Inflammatory macrophage treated with lipopolysaccharide for 4 hours (primary cell): ENCODE measurements around the gene FETUB.
A peak's percentile ranks its signal among the peaks of the same experiment; 100 is the strongest.
"Not testable (repeated sequence)": the region's sequence is repeated elsewhere in the genome, so short reads cannot be mapped to it uniquely, and the experiment has no call there.

ENCODE experiments used
- DNase-seq: peaks from one replicate; pipeline ENCODE4 v3.0.0-alpha.2; 2020

Gene FETUB

DNA sequence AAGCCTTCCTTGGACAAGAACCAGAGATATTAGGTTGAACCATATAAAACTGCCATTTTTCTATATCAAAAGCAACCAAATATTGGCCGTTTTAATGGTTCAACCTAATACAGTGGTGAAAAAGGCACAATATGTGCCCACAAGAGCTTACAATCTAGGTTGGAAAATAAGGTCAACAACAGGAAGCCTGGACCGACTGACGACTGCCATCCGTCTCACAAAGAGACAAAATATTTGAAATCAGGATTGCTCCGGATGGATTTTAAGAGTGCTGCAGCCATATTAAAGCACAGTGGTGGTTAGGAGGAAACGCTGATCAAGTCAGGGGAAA is 26.0 kb upstream of the FETUB start:
- DNase-seq = no peak

DNA sequence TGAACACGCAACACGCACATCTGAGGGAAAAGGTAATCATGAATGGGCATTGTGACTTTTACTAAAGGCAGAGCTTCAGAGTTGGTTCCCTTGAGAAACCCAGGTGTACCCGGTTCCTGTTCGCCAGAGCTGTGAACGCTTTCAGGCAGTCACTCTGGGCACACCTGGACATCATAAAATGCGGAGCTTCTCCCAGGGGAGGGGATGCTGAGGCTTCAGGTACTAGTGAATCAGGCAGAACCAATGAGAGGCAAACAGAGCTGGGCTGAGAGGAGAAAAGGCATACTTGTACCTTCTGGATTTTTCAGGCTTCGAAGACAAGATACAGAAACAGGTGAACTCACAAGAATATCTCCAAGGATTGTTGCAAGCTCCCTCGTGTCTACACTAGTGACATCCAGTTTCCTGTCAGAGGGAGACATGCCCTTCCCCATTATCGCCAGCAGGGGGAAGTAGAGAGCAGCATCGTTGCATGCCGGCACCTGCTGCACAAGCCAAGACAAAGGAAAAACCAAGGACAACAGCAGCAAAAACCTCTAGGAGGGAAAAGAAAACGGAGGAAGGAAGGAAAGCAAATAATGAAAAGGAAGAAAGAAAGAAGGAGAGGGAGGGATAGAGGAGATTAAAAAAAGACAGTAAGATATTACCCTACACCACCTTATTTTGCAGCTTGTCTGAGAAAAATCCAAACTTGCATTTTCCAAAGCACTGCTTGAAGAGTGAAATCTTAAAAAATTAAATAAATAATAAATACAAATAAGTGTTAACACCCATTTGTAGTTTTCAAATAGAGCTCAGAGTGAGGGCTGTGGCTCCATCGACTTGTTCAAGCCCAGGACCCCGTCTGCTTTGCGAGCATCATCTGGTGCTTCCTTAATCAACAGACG is 25.4 kb upstream of the FETUB start:
- DNase-seq = peak; percentile 62

DNA sequence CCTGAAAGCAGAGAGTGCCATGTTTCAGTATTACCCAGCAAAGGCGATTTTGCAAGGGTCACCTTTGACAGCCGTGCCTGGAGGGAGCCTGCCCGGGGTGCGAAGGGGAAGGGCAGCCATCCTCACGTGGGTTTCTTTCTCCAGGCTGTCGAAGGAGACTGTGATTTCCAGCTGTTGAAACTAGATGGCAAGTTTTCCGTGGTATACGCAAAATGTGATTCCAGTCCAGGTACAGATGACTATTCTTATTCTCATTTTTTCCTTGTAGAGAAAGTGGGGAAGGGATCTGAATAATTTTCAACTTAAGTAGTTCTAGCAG is 23.9 kb upstream of the FETUB start:
- DNase-seq = no peak

DNA sequence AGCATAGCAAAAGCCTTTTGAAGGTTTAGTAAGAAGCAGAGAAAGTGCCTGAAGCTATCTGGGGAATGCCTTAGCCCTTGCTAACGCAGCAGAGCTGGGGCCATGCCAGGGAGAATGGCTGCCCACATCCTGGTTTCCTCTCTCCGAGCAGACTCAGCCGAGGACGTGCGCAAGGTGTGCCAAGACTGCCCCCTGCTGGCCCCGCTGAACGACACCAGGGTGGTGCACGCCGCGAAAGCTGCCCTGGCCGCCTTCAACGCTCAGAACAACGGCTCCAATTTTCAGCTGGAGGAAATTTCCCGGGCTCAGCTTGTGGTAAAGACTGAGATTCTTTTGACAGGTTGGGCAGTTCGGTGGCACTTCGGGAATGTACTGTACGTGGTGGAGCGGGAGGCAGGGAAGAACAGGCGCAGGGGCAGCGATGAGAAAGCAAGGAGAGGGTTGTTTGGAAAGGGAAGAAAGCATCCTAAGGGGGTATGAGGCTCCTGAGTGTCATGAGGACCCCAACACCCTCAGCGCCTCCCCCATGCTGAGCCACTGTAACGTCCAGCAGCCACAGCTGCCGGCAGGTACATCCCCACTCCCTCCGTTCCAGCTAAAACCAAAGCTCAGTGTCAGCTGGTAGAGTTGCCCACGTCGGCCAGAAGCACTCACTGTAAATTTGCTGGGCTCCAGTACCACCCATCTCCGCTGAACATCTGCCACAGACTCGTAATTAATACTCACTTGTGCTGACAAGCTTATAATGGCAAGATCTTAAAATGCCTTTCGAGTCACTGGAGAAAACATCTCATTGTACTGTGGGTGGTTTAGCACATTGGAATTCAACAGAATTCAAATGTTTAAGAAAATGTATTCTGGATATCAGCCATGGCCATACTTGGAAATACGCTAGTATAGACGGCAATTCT is 22.9 kb upstream of the FETUB start:
- DNase-seq = peak; percentile 75

DNA sequence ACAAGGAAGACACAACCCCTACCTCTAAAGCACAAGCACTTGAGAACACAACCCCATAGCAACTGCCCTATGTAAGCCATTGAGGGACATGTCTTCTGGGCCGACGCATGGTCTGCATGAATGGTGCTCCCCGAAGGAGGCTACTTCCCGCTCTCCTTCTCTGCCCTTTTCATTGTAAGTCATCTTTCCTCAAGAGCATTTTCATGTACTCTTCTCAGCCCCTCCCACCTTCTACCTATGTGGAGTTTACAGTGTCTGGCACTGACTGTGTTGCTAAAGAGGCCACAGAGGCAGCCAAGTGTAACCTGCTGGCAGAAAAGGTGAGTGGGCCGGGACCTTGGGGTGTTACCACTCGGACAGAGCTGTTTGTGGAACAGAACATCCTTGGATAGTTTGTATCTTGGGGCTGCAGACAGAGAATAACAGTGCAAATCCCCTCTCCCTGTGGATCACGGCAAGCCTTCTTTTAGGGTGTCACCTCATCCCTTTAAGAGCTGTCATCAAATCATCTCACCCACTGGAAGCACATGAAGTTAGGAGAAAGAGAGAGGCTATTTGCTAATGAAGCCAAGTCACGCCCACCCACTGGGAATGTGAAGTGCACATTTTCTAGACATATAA is 21.8 kb upstream of the FETUB start:
- no peak for DNase-seq

DNA sequence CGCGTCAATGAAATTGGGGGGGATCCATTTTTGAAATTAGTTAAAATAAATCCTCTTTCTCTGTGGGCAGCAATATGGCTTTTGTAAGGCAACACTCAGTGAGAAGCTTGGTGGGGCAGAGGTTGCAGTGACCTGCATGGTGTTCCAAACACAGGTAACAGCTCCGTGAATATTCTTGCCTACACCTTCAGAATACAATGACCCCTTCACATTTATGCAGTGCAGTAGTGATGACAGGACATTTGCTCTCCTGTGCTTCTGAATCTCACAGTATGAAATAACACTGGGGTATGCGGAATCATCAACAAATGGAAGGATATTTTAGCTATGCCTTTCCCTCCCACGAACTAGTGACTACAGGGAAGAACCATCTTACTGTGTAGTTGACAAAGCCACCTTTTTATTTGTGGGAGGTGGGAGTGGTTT is 20.4 kb upstream of the FETUB start:
- DNase-seq = no peak

DNA sequence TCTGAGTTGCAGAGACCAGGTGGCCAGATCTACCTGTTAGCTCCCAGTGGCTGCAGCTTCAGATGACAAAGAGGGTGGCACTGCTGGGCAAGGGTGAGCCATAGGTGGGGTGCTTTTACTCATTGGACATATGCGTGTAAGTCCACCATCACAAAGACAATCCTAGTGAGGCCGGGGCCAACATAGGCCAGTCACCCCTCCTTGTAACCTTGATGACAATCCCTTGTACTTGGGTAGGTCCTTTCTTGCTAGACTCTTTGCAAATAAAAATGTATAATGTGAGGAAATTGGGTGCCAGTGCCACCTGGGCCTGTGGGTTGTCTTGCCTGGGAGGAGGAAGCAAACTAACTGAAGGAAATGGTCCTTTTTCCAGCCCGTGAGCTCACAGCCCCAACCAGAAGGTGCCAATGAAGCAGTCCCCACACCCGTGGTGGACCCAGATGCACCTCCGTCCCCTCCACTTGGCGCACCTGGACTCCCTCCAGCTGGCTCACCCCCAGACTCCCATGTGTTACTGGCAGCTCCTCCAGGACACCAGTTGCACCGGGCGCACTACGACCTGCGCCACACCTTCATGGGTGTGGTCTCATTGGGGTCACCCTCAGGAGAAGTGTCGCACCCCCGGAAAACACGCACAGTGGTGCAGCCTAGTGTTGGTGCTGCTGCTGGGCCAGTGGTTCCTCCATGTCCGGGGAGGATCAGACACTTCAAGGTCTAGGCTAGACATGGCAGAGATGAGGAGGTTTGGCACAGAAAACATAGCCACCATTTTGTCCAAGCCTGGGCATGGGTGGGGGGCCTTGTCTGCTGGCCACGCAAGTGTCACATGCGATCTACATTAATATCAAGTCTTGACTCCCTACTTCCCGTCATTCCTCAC is 19.7 kb upstream of the FETUB start:
- DNase-seq = no peak

DNA sequence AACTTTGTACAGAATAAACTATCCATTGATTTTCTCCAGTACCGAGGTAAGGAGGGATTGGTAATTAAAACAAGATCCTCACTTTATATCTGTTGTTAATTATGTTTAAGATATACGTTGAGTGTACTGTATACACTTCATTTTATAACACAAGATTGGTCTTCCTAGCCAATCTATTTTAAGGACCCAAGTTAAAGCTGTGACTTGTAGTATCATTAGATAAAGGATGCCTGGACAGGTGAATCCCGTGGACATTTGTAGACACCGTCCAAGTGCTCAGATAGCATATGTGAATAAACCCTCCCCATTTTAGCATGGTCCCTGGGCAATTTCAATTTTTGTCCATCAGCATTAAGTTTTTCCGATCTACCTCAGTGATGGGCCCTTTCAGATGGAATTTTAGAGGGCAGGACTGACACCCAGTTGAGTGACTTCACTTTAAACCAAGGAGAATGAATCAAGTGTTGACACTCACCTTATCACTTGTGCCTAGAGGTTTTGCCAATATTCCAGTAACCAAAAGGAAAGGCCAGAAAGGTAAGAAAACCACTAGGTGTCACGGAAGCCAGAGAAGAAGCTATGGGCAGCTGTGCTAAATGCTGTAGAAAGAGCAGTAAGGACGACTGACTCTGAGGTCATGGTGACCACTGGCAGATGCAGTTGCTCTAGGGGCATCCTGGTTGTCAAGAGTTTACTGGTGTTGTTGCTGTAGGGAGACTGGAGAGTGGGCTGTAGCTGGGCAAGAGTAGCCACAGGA is 18.1 kb upstream of the FETUB start:
- no peak for DNase-seq

DNA sequence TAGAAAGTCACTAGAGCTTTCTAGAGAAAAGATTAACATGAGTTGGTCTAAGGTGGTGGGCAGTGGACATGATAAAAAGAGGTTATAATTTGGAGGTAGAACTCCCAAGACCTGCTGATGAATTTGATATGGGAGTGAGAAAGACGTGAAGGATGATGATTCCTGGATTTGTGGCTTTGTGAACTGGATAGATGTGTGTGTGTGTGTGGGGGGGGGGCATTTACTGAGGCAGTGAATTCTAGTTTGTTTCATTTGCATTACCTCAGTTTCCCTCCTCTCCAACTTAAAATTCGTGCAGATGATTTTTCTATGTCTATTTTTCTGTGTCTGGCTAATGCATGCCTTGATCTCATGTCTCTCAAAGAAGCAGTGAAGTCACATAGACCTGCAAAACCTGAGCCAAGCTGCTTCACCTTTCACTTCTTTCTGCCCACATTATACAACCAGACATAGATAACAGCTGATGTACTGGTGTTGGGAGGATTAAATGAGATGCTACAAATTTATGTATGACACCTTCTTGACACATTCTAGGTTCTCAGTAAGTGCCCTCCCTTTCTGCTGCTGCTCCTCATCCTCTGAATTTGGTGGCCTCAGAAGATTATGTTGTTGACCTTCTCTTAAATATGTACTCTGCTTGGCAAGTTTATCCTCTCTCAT is 17.4 kb upstream of the FETUB start:
- no peak for DNase-seq

DNA sequence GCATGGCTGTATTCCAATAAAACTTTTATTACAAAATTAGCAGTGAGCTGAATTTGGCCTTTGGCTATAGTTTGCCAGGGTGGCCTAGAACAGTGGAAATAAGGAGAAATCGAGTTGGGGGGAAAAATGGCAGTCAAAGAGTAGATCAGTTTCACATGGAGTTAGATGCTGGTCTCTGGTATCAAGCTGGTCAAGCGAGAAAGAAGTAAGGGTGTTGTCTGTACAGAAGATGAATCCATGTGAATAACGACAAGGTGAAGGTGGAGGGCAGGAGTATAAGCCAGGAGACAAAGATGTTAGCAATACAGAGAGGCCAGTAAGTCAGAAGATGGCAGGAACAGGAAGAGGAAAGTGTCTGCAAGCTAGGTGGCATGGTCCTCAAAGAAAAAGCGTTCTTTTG is 15.6 kb upstream of the FETUB start:
- DNase-seq = no peak

DNA sequence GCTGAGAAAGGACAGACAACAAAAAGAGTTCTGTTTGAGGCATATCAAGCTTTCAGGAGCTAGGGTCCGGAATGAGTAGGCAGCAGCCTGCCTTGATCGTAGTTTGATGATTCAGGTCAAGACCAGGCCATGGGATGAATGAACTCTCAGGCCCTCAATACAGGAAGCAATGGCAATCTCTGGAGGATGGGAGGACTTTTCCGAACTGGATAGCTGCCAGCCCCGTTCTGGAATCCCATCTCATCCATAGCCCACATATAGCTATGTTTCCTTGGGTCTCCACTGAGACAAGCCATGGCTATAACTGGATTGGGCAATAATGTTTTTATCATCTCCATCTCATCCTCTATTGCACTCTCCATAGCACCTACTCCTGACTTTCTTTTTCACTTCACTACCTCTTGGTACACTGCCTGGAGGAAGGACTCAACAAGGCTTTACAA is 14.6 kb upstream of the FETUB start:
- no peak for DNase-seq

DNA sequence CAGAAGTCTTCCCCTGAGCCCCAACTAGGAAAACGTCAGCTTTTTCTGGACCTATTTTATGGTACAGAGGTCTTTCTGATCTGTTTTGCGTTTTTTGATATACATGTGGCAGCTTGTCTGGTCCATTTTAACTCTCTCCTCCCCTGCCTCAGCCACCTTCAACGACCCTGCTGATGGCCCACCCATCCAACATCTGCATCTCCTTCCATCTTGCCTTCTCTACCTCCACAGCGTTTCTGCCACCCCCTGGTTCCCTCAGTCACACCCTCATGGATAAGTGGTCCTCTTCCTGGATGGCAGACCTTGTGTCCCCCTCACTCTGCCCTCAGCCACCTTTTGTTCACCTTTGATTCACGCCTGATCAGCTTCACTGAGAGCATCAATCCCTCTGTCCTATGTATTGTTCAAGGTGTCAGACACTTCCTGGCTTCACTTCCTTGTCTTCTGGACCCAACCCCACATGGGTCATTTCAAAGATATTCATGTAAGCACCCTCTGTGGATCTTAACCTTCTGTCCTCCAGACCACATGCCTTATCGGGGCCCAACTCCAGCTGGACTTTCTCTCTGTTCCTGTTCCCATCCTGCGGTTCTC is 13.8 kb upstream of the FETUB start:
- no peak for DNase-seq

DNA sequence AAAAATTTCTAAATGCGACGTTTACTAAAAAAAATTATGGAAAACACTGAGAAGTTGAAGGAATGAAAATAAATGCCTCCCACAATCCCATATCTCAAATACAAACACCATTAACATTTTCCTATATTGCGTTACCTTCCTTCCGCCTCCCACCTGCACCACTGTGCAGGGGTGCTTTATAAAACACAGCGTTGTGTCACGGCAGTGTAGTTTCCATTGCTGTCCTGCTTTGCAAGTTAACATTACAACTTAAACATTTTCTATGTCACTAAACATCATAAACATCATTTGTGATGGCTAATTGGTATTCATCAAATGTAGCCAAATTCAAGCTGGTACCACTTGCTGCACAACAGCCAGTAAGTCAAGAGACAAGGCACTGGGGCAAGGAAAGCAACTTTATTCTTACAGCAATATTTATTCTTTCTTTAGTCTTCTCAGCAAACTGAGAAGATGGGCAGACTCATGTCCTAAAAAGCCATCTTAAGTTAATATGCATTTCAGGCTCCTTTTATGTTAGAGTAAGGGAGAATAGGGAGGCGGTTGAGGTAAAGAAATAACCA is 12.3 kb upstream of the FETUB start:
- no peak for DNase-seq

DNA sequence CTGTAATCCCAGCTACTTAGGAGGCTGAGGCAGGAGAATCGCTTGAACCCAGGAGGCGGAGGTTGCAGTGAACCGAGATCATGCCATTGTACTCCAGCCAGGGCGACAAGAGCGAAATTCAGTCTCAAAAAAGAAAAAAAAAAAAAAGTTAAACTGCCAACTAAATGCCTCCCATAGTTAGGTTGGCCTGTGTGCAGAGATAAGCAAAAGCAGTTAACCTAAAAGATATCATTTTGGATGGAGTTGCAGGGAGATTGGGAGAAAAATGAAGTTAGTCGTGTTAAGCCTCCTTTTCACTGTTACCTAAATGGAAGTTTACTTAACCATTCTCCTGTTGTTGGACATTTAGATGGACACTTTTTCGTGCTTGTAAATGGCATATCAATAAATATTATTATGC is 11.4 kb upstream of the FETUB start:
- DNase-seq = no peak

DNA sequence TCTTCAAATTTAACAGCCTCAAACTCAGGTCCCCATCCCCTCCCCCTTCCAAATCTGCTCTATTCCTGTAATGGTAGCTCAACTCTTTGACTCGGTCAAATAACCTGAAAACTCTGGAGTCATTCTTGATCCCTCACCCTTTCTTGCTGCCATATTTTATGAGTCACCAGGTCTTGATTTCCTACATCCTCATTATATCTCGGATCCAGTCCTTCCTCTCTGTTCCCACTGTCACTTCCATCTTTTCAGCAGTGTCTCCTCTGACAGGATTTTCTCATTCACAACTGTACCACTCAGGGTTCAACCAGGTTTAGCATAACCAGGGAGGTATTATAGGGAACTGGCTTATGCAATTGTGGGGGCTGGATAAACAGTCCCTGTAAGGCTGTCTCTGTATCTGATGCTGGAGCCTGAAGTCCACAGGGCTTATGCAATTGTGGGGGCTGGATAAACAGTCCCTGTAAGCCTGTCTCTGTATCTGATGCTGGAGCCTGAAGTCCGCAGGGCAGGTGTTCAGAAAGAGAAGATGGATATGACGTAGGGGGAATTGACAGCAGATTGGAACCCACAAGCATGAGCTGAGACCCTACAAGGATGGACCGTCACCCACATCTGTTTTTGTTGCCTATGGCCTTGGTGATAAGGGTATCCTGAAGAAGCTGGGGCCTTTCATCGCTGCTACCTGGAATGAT is 9.1 kb upstream of the FETUB start:
- DNase-seq = no peak

DNA sequence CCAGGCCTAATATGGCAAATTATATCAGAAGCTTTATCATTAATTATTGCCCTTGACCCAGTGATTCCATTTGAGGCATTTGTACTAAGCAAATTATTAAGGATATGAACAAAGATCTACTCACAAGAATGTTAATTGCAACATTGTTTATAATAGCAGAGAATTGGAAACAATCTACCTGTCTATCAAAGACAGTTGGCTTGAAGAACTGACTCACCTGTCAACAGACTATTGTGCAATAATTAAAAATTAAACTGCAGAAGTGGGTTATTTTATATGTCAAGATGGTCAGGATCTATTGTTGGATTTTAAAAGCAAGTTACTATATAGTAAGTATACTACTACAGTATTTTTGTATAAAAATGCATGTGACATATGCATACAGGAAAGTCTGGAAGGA is 6.7 kb upstream of the FETUB start:
- DNase-seq = no peak

DNA sequence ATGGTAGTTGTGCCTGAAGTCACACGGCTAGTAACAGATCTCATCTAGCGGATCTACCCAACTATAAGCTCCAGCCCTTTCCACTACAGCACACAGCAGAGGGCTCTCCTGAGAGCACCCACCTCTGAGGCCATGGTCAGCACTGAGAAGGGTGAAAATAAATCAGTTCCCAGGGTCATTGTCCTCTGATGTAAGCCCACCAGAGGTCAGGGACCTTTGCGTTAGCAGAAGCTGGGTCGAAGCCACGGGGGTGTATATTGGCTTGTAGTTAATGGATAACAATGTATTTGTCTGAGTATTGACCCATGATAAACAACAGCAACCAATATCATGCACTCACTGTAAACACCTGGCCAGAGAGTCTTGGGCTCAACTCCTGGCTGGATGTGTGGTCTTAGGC is 6.0 kb upstream of the FETUB start:
- DNase-seq = not testable (repeated sequence)

DNA sequence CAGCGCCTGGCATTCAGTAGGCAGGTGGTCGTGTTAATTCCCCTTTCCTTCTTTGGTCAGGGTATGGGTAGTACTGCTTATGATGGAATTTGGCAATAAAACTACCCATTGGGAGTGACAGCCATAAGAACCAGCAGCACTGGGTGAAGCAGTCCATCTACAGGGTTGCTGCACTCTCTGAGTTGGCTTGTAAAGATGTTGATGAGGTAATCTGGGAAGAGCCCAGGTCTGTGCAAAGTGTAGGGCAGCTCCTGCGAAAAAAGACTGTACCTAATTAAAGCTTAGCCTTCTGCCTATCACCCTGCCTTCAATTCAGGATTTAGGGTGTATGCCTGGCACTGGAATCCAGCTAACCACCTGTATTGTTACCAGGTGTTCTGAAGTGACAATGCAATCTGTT is 4.7 kb upstream of the FETUB start:
- DNase-seq = no peak

DNA sequence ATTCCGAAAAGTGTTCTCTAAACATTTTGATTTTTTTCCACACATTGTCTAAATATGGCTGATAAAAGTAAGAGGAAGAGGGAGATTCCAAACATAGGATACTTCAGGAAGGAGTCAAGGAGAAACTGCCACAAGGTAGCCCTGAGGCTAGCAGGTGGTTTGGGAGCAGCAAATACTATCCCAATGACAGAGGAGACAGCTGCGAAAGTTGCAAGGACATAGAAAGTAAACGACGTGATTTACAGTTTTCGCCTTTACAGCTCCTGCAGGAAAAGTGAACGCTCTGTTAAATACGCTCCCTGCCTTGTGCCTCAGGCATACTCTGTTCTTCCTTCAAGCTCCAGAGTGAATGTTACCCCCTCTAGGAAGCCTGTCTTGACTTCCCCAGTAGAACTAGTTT is 3.7 kb upstream of the FETUB start:
- DNase-seq = no peak

DNA sequence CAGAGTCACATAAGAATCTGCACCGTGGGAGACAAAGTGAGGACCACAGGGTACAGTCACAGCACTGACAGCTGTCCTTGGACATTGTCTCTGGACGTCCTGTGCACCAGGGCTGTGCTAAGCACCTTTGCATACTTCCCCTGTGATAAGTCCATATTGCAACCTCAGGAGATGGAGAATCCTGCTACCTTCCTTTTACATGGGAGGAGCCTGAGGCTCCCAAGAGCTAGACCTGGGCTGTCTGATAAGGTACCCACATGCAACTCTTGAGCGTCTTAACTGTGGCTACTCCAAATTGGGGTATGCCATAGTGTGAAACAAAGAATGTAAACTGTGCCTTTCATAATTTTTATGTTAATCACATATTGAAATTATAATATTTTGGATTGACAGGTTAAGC is 2.5 kb upstream of the FETUB start:
- no peak for DNase-seq
